Mesothelial cell of epicardium (in vitro differentiated cells): ENCODE measurements around the gene NHLRC4. TPM values are rescaled to one million over a fixed set of nuclear protein-coding genes. Genes with fewer than 3 reads are reported as not detected.
A peak's percentile ranks its signal among the peaks of the same experiment; 100 is the strongest.

Experiments
- DNase-seq, 2 experiments: peaks; one replicate each; pipeline ENCODE4 v3.0.0; 2021; ENCODE audit warnings: low spot score in 2 of 2; ENCODE audit not compliant: unreplicated experiment in 2 of 2
- H3K27ac Mint-ChIP-seq: 2 replicates; pipeline ENCODE4 v1.8.0; 2021; ENCODE audit warnings: mixed read lengths
- H3K27me3 Mint-ChIP-seq: 2 replicates; pipeline ENCODE4 v1.8.0; 2021; ENCODE audit warnings: low read depth, mixed read lengths
- H3K36me3 Mint-ChIP-seq: 2 replicates; pipeline ENCODE4 v1.8.0; 2021; ENCODE audit warnings: mixed read lengths
- H3K4me1 Mint-ChIP-seq: 2 replicates; pipeline ENCODE4 v1.8.0; 2021; ENCODE audit warnings: mixed read lengths
- H3K4me3 Mint-ChIP-seq: 2 replicates; pipeline ENCODE4 v1.8.0; 2021; ENCODE audit warnings: mild to moderate bottlenecking, moderate library complexity, mixed read lengths
- H3K9me3 Mint-ChIP-seq: 2 replicates; pipeline ENCODE4 v1.8.0; 2021; ENCODE audit warnings: mixed read lengths
- microRNA-seq: library from miRNA; unstranded; fragments of <30 nt; microRNA quantifications from one replicate; pipeline ENCODE4 v1.2.0, GENCODE V29; 2021; ENCODE audit warnings: inconsistent platforms, mixed read lengths
- total RNA-seq: library from RNA; stranded (reverse); gene quantifications from 3 replicates; pipeline ENCODE4 v1.2.1, GENCODE V29; 2021
- TF ChIP-seq, protein P1 (sequence below): fragments of 200-600 bp; sonication (generic); IDR thresholded peaks from one replicate; pipeline ENCODE4 v1.5.0; 2021; ENCODE audit warnings: antibody characterized with exemption; ENCODE audit not compliant: unreplicated experiment

The NHLRC4 gene
- total RNA-seq, 1 donor from 2014 or later, result 2.7 TPM

GRCh38 chr16:610513-611381 lies 43.9 kb downstream of the NHLRC4 start:
- Mint-ChIP-seq H3K9me3 (no peaks in the 10 kb centered on the region), H3K4me1 (peaks cover 2% of the 10 kb centered on the region), H3K4me3 (no peak overlapping the region), H3K36me3 (peaks cover 17% of the 10 kb centered on the region), H3K27ac (no peak overlapping the region), H3K27me3 (no peaks in the 10 kb centered on the region)
- TF ChIP-seq, protein P1, sequence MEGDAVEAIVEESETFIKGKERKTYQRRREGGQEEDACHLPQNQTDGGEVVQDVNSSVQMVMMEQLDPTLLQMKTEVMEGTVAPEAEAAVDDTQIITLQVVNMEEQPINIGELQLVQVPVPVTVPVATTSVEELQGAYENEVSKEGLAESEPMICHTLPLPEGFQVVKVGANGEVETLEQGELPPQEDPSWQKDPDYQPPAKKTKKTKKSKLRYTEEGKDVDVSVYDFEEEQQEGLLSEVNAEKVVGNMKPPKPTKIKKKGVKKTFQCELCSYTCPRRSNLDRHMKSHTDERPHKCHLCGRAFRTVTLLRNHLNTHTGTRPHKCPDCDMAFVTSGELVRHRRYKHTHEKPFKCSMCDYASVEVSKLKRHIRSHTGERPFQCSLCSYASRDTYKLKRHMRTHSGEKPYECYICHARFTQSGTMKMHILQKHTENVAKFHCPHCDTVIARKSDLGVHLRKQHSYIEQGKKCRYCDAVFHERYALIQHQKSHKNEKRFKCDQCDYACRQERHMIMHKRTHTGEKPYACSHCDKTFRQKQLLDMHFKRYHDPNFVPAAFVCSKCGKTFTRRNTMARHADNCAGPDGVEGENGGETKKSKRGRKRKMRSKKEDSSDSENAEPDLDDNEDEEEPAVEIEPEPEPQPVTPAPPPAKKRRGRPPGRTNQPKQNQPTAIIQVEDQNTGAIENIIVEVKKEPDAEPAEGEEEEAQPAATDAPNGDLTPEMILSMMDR, result peak; percentile 25
- DNase-seq, result no peak

- Mint-ChIP-seq H3K4me1 (peaks cover 2% of the 10 kb centered on the region), H3K27me3 (no peaks in the 10 kb centered on the region), H3K4me3 (no peak overlapping the region), H3K36me3 (peaks cover 14% of the 10 kb centered on the region), H3K9me3 (no peaks in the 10 kb centered on the region), H3K27ac (no peak overlapping the region)
- TF ChIP-seq, protein P1, result no peak
- DNase-seq, result no peak
Observed at GRCh38 chr16:615122-615521, 48.3 kb downstream of the NHLRC4 start.

DNA sequence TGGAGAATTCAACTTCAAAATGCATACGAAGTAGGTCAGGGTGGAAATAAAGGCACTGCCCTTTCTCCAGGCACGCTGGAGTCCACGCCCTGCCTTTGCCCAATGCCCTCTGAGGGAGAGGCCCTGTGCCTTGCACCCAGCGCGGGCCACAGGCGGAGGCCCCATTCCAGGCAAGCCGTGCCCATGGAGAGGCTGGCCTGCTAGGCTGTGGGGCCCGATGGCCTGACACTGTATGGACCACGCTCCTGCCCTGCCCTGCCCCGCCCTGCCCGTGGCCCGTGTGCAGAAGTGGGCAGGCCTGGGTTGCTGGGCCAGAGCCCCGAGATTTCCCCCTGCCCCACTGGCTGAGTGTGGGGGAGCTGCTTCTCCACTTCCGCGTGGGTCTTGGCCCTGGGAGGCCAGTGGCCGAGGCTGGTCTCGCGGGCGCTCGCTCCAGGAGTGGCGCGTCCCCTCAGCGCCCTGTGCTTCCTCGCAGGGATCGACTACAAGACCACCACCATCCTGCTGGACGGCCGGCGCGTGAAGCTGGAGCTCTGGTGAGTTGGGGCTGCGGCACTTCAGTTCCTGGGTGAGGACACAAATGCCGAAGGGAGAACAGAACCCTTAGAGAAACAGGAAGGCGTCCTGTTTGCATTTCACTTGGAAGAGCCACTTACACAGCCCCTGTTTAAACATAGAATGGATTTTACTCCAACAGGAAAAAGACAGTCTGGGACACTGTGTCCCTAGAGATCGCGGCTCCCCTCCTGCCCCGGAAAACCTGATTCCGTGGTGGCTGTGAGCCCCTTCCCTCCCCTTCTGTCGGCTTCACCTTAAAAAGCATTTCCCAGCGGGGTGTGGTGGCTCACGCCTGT lies 50.2 kb downstream of the NHLRC4 start:
- Mint-ChIP-seq H3K9me3 (no peaks in the 10 kb centered on the region), H3K4me3 (no peak overlapping the region), H3K27me3 (no peaks in the 10 kb centered on the region), H3K27ac (no peak overlapping the region), H3K36me3 (peaks cover 14% of the 10 kb centered on the region), H3K4me1 (peaks cover 6% of the 10 kb centered on the region)
- TF ChIP-seq, protein P1, result no peak
- no peak for DNase-seq

GRCh38 chr16:617855-618254 lies 51.0 kb downstream of the NHLRC4 start:
- H3K4me1 Mint-ChIP-seq, result peaks cover 8% of the 10 kb centered on the region
- H3K27ac Mint-ChIP-seq, result no peak overlapping the region
- DNase-seq, result no peak
- TF ChIP-seq, protein P1, result no peak
- no peaks in the 10 kb centered on the region for H3K9me3 Mint-ChIP-seq
- H3K27me3 Mint-ChIP-seq, result no peaks in the 10 kb centered on the region
- H3K36me3 Mint-ChIP-seq, result peaks cover 14% of the 10 kb centered on the region
- no peak overlapping the region for H3K4me3 Mint-ChIP-seq

Small RNA genes lying within 50 kb of the gene (microRNA-seq; reads per million reads assigned to microRNA genes)
- 1.2 reads per million for gene MIR3176
- 2.1 reads per million for gene MIR5587

Other genes with a start within 250 kb of the NHLRC4 start
- 31.1 to 34.0 TPM (median 33.2 TPM) in 3 replicates for gene AXIN1, start 214.3 kb upstream of the NHLRC4 start, total RNA-seq
- gene MRPL28, start 196.5 kb upstream of the NHLRC4 start, total RNA-seq, result 75.3 to 75.9 TPM (median 75.9 TPM) in 3 replicates
- 48.6 to 51.4 TPM (median 49.0 TPM) in 3 replicates for gene PGAP6, start 185.0 kb upstream of the NHLRC4 start, total RNA-seq
- 252 to 258 TPM (median 253 TPM) in 3 replicates for gene NME4, start 169.8 kb upstream of the NHLRC4 start, total RNA-seq
- 29.3 to 35.4 TPM (median 31.2 TPM) in 3 replicates for gene DECR2, start 165.1 kb upstream of the NHLRC4 start, total RNA-seq
- 53.9 to 68.8 TPM (median 59.7 TPM) in 3 replicates for gene RAB11FIP3, start 141.4 kb upstream of the NHLRC4 start, total RNA-seq
- 48.2 to 49.1 TPM (median 48.7 TPM) in 3 replicates for gene CAPN15, start 39.3 kb upstream of the NHLRC4 start, total RNA-seq
- 0.25 TPM in 1 of 3 replicates, not detected in the others for gene PRR35, start 6.6 kb upstream of the NHLRC4 start, total RNA-seq
- 78.5 to 86.7 TPM (median 84.8 TPM) in 3 replicates for gene PIGQ, start 3.0 kb downstream of the NHLRC4 start, total RNA-seq
- 23.2 to 26.2 TPM (median 25.5 TPM) in 3 replicates for gene RAB40C, start 23.1 kb downstream of the NHLRC4 start, total RNA-seq
- 0.47 to 0.94 TPM (median 0.84 TPM) in 3 replicates for gene WFIKKN1, start 64.0 kb downstream of the NHLRC4 start, total RNA-seq
- 72.1 to 74.0 TPM (median 73.2 TPM) in 3 replicates for gene METTL26, start 69.3 kb downstream of the NHLRC4 start, total RNA-seq
- gene MCRIP2, start 74.8 kb downstream of the NHLRC4 start, total RNA-seq, result 20.5 to 24.6 TPM (median 21.7 TPM) in 3 replicates
- gene WDR90, start 82.4 kb downstream of the NHLRC4 start, total RNA-seq, result 75.9 to 86.9 TPM (median 77.2 TPM) in 3 replicates
- 190 to 207 TPM (median 194 TPM) in 3 replicates for gene RHOT2, start 101.1 kb downstream of the NHLRC4 start, total RNA-seq
- 5.9 to 6.1 TPM (median 6.0 TPM) in 3 replicates for gene RHBDL1, start 108.7 kb downstream of the NHLRC4 start, total RNA-seq
- 69.4 to 79.9 TPM (median 72.5 TPM) in 3 replicates for gene STUB1, start 113.4 kb downstream of the NHLRC4 start, total RNA-seq
- 46.1 to 51.2 TPM (median 46.5 TPM) in 3 replicates for gene JMJD8, start 117.3 kb downstream of the NHLRC4 start, total RNA-seq
- 20.6 to 22.8 TPM (median 21.9 TPM) in 3 replicates for gene WDR24, start 123.4 kb downstream of the NHLRC4 start, total RNA-seq
- gene FBXL16, start 138.8 kb downstream of the NHLRC4 start, total RNA-seq, result 0.18 to 0.85 TPM (median 0.23 TPM) in 3 replicates
- 12.8 to 15.3 TPM (median 15.1 TPM) in 3 replicates for gene METRN, start 148.1 kb downstream of the NHLRC4 start, total RNA-seq
- gene ANTKMT, start 154.1 kb downstream of the NHLRC4 start, total RNA-seq, result 26.2 to 33.8 TPM (median 27.5 TPM) in 3 replicates
- 2.5 to 3.2 TPM (median 2.7 TPM) in 3 replicates for gene CCDC78, start 159.4 kb downstream of the NHLRC4 start, total RNA-seq
- gene HAGHL, start 160.1 kb downstream of the NHLRC4 start, total RNA-seq, result 6.4 to 8.6 TPM (median 7.4 TPM) in 3 replicates
- 39.9 to 46.0 TPM (median 45.1 TPM) in 3 replicates for gene CIAO3, start 174.0 kb downstream of the NHLRC4 start, total RNA-seq
- 5.0 to 5.8 TPM (median 5.7 TPM) in 3 replicates for gene MSLN, start 193.7 kb downstream of the NHLRC4 start, total RNA-seq
- 21.5 to 23.0 TPM (median 21.9 TPM) in 3 replicates for gene RPUSD1, start 221.4 kb downstream of the NHLRC4 start, total RNA-seq
- gene CHTF18, start 221.6 kb downstream of the NHLRC4 start, total RNA-seq, result 85.6 to 89.2 TPM (median 87.5 TPM) in 3 replicates
- not detected in 3 replicates for gene GNG13, start 233.7 kb downstream of the NHLRC4 start, total RNA-seq